C1 segment of cervical spinal cord (tissue), 14 donors: ENCODE measurements around the gene DYTN.

Experiments used
- DNase-seq, 14 donors: peaks; one replicate each; lab custom pipeline; 2025; lab: John Stamatoyannopoulos, UW

Gene DYTN

DNA sequence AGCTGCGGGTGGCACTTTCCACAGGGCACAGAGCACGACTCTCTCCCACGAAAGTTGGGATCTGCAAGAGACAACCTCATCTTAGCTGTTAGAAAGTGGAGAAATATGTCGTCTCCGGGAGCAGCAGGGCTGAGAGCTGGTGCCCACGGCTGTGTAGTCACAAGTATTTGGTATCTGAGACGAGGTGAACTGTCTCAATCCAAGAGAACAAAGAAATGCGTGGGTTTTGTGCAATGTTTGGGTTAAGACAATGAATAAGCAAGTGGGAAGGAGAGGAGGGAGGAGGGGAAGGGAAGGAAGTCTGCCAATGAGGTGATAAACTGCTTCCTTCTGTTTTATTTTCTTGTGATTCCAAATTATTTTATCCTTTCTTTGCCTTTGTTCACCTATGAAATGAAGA is 18.0 kb downstream of the DYTN start:
- no peak for DNase-seq

DNA sequence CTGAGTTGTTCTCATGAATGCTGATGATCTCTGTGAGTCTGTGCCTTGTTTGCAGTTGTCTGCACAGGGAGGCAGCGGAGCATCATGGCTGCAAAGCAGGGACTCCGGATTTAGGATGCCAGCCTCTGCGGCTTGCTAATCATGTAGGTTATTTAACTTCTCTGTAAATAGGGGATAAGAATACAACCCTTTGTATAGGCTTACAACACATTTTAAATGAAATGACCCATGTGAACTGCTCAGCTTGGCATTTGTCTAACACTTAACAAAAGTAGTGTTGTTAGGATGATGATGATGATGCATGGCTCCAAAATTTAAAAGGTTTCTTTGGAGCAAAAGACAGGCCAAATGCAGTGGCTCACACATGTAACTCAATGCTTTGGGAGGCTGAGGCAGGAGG is 19.4 kb downstream of the DYTN start:
- no peak for DNase-seq

DNA sequence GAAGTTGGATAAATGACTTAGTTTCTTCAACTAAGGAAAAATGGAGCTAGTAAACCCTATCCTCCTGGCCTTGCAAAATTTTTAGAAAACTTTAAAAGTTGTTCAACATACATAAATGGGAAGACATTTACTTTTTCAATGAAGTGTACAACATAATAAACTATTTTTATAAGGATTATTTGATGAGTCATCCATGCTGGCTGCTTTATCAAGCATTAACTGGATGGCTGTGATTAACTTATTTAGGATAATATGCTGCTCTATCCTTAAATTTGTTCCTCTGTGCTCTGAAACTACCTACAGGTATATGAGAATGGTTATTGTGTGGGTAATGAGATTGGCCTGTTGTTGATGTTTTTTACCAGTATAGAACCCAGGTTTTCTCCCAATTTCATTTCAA is 21.3 kb downstream of the DYTN start:
- no peak for DNase-seq

DNA sequence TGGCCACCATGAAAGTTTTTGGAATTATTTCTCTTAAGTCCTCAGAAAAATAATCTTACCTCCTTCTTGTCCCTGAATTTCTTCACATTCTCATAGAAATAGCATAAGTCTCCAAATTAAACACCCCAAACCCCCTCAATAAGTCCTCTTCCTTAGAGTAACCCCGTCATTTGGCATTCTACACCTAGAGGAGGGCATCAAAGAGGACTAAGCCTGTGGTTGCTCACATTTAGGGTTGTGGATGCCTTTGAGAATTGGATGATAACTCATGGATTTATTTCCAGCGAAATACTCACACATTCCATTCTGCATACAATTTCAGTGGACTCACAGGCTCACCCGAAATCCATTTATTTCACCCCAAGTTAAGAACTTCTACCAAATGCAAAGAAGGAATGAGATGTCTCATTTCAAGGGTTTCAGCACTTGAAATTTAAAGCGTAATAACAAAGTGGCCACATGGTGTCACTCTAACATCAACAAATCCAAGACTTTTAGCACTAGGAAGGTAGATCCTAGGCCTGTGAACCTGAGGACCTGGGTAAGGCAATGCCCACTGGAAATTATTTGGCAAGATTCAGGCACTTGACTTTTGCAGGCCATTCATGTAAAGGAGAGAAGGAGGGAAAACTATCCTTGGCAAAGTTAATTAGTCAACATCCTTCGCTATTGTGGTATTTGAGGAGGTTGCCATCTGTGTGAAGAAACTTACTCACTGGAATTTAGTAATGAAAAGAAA is 24.6 kb downstream of the DYTN start:
- DNase-seq = peak in 3 of 14 donors; percentile 4 to 43 (median 17)

DNA sequence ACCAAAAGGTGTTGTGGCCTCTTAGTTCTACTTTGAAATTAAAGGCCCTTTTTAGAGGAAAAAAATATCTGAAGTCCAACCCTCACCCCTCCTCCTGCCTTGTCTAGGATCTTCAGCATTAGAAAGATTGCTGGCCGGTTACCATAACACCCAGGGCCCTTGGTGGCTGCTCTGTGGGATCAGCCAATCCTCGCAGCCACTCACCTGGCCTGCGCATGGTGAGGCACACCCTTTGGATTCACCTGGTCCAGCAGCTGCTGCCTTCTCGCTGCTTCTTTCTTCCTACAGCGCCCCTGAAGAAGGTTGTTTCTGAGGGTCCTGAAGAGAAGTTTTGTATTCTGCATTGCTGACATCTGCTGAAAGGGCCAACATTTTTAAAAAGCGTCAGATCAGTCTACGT is 25.2 kb downstream of the DYTN start:
- DNase-seq = no peak

DNA sequence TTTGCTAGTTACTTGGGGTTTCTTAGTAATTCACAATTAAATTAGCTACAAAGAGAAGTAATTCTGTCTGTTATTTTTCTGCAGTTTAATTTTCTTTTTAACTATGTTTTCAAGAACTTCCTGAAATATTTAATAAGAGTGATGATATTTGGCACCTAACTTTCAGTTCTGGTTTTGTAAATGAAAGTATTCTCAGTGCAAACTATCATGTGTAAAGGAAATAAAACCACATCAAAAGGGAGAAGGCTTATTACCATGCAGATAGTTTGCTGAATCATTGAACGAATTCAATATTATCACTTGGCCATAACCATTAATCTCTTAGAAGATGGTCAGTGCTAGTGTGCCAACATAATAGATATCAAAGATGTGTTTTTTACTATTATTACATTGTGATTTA is 29.2 kb downstream of the DYTN start:
- DNase-seq = no peak

DNA sequence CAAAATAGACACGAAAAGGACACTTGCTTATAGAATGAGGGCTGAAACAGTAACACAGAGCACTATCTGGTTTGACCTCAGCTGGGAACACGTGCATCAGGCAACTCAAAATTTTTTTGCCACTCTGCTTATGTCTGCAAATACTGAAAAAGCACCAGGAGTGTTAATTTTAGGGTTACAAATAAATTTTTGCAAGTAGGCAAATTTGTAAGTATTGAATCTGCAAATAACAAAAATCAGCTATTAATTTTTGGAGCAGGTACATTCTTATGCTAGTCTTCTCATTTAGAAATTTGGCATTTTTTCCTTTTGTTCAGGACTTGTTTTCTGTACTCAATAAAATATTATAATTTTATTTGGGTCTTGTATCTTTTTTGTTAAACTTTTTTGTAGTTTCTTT is 29.7 kb downstream of the DYTN start:
- no peak for DNase-seq

DNA sequence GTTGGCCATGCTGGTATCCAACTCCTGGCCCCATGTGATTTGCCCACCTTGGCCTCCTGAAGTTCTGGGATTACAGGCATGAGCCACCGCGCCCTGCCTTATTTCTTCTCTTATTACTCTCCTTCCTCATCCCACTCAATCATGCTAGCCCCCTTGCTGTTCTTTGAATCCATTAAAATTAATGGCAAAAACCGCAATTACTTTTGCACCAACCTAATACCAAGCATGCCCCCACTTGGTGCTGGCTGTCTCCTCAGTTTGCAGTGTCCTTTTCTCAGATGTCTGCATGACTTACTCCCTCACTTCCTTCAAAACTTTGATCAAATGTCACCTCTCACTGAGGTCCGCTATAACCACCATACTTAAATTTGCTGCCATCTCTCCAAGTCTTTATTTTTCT is 34.6 kb downstream of the DYTN start:
- DNase-seq = no peak

DNA sequence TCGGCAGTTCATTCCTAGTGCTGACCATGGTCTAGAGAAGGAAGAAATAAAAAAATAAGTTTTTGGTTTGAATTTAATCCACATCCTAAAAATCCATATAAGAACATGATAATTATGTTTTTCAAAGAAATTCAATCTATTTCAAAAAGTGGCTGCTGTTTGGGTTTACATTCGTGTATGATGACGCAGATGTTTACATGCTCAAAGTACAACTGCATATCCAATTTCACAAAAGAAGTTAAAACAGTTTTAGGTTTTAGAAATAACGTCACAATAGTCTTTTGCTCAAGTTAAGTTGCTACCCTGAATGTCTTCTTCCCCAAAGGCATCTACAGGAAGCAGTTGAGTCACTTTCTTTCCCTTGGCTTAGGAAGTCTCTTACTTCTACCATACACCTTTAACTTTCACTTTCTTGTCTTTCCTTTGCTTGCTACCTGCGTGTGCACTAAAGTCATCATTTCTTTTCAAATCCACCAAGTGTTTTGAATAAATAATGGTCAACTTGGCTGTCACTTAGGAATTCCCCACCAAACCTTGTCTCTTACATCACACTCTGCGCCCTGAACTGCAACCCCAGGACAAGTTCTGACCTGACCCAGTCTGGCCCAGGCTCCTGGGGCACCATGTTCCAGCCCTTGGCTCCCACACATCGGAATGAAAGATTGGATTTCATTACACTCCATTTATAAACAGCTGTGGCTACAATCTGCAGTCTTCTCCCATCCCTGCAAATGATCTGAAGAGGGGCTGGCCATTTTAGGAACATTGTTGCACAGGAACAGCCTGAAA is 47.5 kb downstream of the DYTN start:
- DNase-seq = no peak

DNA sequence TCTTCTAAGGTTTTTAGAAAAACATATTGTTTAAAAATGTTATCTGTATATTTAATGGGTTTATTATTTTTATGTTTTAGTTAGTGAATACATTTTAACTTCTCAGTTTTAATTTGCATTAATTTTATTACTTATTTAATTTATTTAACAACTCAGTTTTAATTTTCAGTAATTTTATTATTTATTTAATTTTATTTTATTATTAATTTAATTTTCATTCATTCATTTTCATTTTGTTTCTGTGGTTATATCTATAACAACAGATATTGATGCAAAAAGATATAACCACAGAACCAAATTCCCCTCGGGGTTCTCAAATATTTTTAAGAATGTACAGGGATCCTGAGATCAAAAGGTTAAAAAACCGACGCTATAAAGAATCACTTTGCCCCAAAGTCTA is 52.9 kb downstream of the DYTN start:
- no peak for DNase-seq

DNA sequence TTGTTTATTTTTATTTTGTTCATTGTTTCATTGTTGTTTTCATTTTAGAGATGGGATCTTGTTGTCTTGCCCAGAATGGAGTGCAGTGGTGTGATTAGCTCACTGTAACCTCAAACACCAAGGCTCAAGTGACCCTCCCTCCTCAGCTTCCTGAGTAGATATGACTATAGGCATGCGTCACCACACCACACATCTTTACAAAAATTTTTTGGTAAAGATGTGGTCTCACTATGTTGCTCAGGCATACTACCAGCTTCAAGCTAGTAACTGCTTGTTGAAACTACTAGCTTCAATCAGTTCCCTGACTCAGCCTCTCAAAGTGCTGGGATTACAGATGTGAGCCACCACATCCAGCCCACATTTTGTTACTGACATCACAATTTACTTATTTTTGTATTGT is 61.1 kb downstream of the DYTN start:
- DNase-seq = no peak

DNA sequence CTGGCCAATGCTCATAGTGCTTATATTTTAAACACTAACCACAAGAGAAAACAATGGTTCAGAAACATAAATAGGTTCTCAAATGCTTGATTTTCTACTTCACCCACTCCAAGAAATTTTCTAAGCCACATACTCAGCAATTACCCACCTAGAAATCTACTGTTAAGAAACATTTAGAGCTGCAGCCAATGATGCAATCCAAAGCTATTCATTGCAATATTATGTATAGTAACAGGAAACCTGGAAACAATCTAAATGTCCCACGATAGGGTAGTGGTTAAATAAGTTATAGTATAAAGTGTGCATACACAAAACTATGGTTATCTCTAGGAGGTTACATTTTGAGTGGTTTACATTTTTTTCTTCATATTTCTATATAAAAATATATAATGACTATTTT is 70.2 kb downstream of the DYTN start:
- DNase-seq = no peak

DNA sequence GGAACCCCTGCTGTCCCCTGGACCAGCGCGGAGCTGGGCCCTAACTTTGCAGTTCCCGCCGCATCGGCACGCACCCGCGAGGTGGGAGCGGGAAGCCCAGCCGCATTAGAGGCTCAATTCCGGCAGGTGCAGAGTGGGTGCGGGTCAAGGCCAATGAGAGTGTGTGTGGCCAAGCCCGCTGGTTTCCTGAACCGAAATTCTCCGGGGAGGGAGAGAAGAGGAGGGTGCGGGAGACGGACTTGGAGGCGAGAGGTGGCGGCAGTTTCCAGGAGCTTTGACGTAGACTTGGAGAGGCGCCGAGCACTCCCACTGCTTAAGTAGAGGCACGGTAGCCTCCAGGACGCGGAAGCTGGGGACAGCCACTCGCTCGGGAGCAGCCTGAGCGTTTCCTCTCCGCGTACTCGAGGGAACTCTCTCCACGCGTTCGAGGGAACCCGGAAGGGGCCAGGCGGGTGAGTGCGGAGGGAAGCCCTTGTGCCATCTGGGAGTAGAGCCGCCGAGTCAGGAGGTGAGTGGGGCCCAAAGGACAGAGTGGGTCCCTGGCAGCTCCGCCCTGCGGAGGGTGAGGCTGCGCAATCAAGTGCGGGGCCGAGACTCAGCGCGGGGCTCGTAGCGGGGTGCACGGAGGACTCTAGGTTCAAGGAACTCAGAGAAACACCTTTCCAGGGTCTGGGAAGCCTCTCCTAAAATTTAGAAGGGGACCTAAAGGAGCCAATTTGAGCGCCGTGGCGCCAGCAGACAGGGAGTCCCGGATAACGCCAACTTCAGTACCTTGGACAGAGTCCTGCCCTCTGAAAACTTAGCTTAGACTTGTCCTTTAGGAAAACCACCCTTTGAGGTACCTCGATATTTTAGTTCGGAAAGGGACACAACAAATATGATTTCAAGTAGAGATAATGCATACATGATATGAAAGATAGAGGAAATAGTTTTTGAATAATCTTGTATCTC is 75.8 kb downstream of the DYTN start, which contains the start of gene FAM237A:
Gene FAM237A (plus strand): TSS at position 413 of the 951 bp plus-strand sequence. CDS start 1,750 bp downstream, outside the sequence.
- DNase-seq = no peak

DNA sequence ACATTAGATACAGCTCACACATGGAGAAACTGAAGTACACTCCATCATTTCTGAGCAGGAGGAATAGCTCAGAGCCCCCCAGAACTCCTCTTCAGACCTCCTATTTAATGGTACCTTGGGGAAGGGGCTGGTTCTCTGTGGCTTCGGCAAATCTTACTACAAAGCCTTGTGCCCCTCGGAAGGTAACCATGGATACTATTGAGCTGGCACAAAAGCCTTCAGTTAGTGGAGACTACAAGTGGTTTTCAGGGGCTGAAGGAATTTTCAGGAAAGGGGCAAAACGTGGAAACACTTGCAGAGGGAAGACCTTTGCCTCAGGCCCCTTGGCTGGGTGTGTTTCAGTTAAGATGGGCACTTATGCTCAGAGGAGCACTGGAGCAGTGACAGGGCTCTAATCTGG is 77.0 kb downstream of the DYTN start:
- no peak for DNase-seq

DNA sequence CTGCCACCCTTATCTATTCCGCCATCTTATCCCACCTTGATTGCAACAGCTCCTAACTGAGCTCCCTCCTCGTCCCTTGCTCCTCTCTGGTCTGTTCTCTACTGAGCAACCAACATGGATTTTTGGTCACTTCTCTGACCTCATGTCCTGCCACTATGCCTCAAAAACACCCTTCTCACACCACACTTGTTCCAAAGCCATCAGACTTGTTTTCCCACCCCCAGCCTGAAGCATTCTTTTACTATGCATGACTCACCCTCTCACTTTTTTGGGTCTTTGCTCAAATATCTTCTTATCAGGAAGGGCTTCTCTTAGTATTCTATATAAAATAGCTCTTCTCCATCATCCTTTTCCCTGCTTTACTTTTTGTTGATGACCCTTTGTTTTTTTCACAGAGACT is 78.6 kb downstream of the DYTN start:
- no peak for DNase-seq

DNA sequence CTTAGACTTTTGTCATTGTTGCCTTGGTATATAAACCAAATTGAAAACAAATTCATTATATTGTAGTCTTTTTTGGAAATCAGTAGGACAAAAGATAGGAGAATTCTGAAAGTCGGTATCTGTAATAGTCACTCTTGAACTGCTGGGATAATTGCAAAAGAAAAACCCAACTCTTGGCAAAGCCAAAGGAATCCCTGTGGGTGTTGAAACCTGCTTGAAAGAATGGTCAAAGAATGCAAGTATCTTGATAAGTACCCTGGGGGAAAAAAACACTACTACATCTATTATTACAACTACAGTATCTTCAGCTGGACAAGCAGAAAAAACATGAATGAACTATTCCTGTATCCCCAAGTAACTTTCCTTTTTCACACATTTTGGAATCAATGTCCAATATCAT is 83.2 kb downstream of the DYTN start:
- DNase-seq = no peak

DNA sequence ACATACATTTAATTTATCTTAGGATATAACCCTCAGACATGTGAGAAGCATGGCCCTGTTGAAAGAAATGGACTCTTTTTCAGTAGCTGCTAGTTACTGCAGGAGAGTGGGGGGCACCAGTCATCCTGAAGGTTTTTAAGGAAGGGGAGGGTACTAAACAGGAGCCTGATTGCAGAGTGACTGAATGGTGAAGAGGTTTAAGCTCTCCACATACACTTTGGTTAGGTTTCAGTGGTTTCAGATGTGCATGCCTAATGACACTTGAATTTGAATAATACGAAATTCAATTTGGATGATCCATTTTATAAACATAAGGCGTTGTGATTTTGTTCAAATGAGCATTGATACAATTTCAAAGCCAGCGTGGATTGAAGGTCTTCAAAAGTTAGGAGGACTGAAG is 86.9 kb downstream of the DYTN start:
- DNase-seq = no peak

DNA sequence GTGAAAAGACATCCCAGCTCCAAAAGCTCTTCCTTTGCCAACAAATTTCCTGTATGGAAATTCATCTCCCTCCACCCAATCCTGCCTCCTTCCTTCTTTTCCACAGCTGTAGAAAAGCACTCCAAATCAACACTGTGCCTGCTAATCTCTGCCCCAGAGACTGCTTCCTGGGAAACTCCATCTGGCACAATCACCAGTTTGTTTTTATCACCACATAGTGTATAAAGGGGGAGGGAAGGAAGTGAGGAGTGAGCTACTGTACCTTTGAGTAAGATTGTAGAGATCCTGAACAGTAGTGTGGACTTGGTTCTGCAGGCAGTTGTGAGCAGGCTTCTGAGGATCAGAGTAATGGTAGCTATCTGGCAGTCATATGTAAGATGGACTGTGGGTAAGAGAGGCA is 90.6 kb downstream of the DYTN start:
- no peak for DNase-seq

DNA sequence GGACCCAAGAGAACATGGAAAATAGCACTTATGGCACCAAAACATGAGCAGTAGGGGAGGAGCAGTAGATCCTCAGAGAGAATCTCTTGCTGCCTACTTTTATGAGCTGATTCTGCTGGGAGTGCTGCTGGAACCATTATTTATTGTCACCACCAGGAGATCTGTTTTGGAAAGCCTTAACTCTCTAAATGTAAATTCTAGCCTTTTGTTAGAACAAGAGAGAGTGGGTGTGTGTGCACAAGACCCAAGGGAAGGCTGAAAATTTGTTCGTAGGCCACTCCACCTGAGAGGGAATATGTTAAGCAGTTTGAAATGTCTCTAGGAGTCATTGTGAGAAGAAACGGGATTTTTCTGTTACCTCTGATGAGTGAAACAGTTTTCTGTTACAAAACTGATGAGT is 92.1 kb downstream of the DYTN start:
- no peak for DNase-seq

DNA sequence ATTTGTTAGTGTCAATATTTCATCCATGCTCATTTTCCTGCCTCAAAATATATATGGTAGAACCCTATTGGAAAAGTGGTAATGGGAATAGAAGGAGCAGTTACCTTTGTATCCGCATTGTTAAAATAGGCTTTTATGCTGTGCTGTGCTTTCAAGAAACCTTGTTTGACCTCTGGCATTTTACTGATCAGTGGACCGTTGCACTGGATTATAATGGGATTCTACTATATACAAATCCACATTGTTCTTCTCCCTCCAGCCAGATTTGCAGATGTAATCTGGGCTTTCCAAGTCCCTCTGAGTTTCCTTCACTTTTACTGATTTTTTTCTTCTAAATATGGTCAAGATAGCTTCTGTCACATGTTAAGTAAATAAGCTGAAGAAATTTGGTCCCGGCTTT is 99.2 kb downstream of the DYTN start:
- no peak for DNase-seq

DNA sequence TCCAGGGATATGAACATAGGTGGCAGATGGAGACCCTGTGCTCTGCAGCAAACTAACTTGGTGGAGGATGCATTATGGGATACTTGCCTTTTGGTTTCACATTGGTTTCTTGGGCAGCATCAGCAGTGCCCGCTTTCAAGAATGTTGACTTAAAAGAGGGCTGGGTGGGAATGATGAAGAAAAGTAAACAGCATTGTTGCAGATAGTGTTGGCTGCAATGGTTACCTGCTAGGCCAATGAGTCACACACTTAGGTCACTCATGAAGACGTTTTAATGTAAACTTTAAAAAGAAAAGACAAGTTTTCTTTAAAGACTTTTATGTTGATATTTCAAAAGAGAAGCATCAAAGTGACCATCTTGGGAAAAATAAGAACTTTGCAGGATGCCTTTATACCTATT is 102.0 kb downstream of the DYTN start:
- no peak for DNase-seq
